Hepatocyte (in vitro differentiated cells): ENCODE measurements around the gene LYSMD4. TPM values are rescaled to one million over a fixed set of nuclear protein-coding genes. Genes with fewer than 3 reads are reported as not detected.
"Not testable (repeated sequence)": the region's sequence is repeated elsewhere in the genome, so short reads cannot be mapped to it uniquely, and the experiment has no call there.

ENCODE experiments used
- DNase-seq: peaks from one replicate; pipeline ENCODE4 v3.0.0-alpha.2; 2016; ENCODE audit warnings: low spot score
- H2AFZ ChIP-seq: fragments of 200-600 bp; sonication (generic); 2 replicates; pipeline ENCODE4 v1.6.0; 2016; ENCODE audit warnings: antibody characterized with exemption, mild to moderate bottlenecking
- H3K27ac ChIP-seq: fragments of 200-600 bp; sonication (generic); 2 replicates; pipeline ENCODE4 v1.5.1; 2016; ENCODE audit warnings: mild to moderate bottlenecking
- H3K27me3 ChIP-seq: fragments of 200-600 bp; sonication (generic); 2 replicates; pipeline ENCODE4 v1.6.1; 2016
- H3K36me3 ChIP-seq: fragments of 200-600 bp; sonication (generic); replicated peaks from 2 replicates; pipeline ENCODE4 v1.5.1; 2016; ENCODE audit warnings: low read depth; ENCODE audit not compliant: insufficient read depth
- H3K4me1 ChIP-seq: fragments of 200-600 bp; sonication (generic); 2 replicates; pipeline ENCODE4 v1.5.1; 2016; ENCODE audit warnings: mild to moderate bottlenecking, moderate library complexity; ENCODE audit not compliant: insufficient read depth
- H3K4me2 ChIP-seq: fragments of 200-600 bp; sonication (generic); 2 replicates; pipeline ENCODE4 v1.6.0; 2016
- H3K4me3 ChIP-seq: fragments of 200-600 bp; sonication (generic); 2 replicates; pipeline ENCODE4 v1.5.1; 2016; ENCODE audit warnings: mild to moderate bottlenecking
- H3K79me2 ChIP-seq: fragments of 200-600 bp; sonication (generic); 2 replicates; pipeline ENCODE4 v1.6.0; 2017; ENCODE audit warnings: mild to moderate bottlenecking
- H3K9me2 ChIP-seq: fragments of 200-600 bp; sonication (generic); replicated peaks from 2 replicates; pipeline ENCODE4 v1.6.0; 2017; ENCODE audit warnings: mild to moderate bottlenecking; ENCODE audit not compliant: insufficient read depth
- H3K9me3 ChIP-seq: fragments of 200-600 bp; sonication (generic); 2 replicates; pipeline ENCODE4 v1.5.1; 2016; ENCODE audit warnings: low read depth, mild to moderate bottlenecking
- H4K20me1 ChIP-seq: fragments of 200-600 bp; sonication (generic); 2 replicates; pipeline ENCODE4 v1.6.0; 2016; ENCODE audit warnings: mild to moderate bottlenecking; ENCODE audit not compliant: insufficient read depth, poor library complexity, severe bottlenecking
- CTCF ChIP-seq: fragments of 200-600 bp; sonication (generic); IDR thresholded peaks from 2 replicates; pipeline ENCODE4 v1.5.1; 2016; ENCODE audit warnings: antibody characterized with exemption, mild to moderate bottlenecking; ENCODE audit not compliant: poor library complexity
- EZH2 ChIP-seq: fragments of 200-600 bp; sonication (generic); IDR thresholded peaks from 2 replicates; pipeline ENCODE4 v1.6.1; 2016; ENCODE audit warnings: antibody characterized with exemption, mild to moderate bottlenecking, borderline replicate concordance
- EZH2phosphoT487 ChIP-seq: fragments of 200-600 bp; sonication (generic); IDR thresholded peaks from one replicate; pipeline ENCODE4 v1.6.1; 2018; ENCODE audit warnings: antibody characterized with exemption, mild to moderate bottlenecking, low read depth, moderate library complexity; ENCODE audit not compliant: unreplicated experiment, severe bottlenecking
- WGBS: methylation state at CpG from one replicate; pipeline ENCODE4 v1.1.6; 2016; ENCODE audit warnings: low lambda C conversion rate; ENCODE audit errors: missing lambda C conversion rate; 5-methylcytosine and 5-hydroxymethylcytosine counted together
- polyA plus RNA-seq: library from polyadenylated mRNA; unstranded; fragments of >200 nt; fragmentation: Nextera tagmentation; extraction: Ambion mirVana; gene quantifications from 2 replicates; pipeline ENCODE4 v1.2.1, GENCODE V29; 2016
- total RNA-seq: library from RNA; depleted of rRNA; stranded (reverse); fragments of >200 nt; gene quantifications from 2 replicates; pipeline ENCODE4 v1.2.3, GENCODE V29; 2014

The LYSMD4 gene
- total and polyA plus RNA-seq, 2 experiments from 2014 or later: 12.8 to 15.4 TPM

GRCh38 chr15:99753066-99753465 is 19.8 kb upstream of the LYSMD4 start:
- 53% methylated on average over 4 of the region's 4 CpGs for WGBS
- Histone ChIP-seq H3K4me1 (no peaks in the 10 kb centered on the region), H3K36me3 (no peaks in the 10 kb centered on the region), H3K4me3 (no peak overlapping the region), H3K9me3 (no peaks in the 10 kb centered on the region), H3K27ac (no peak overlapping the region), H3K79me2 (no peaks in the 10 kb centered on the region), H3K4me2 (no peak overlapping the region), H2AFZ (no peak overlapping the region), H3K9me2 (no peaks in the 10 kb centered on the region), H3K27me3 (no peaks in the 10 kb centered on the region), H4K20me1 (no peaks in the 10 kb centered on the region)
- DNase-seq: no peak
- TF ChIP-seq EZH2 (no peak), CTCF (no peak), EZH2phosphoT487 (no peak)

- DNase-seq: no peak
- Histone ChIP-seq H3K4me2 (no peak overlapping the region), H3K9me2 (no peaks in the 10 kb centered on the region), H3K27me3 (no peaks in the 10 kb centered on the region), H4K20me1 (no peaks in the 10 kb centered on the region), H3K36me3 (no peaks in the 10 kb centered on the region), H2AFZ (no peak overlapping the region), H3K9me3 (no peaks in the 10 kb centered on the region), H3K27ac (no peak overlapping the region), H3K79me2 (no peaks in the 10 kb centered on the region), H3K4me3 (no peak overlapping the region), H3K4me1 (no peaks in the 10 kb centered on the region)
- TF ChIP-seq EZH2phosphoT487 (no peak), CTCF (no peak), EZH2 (no peak)
- WGBS: 80% methylated on average over 4 of the region's 4 CpGs
These were observed 19.3 kb upstream of the LYSMD4 start for GRCh38 chr15:99752556-99752955.

GRCh38 chr15:99750326-99750725 is 17.1 kb upstream of the LYSMD4 start:
- WGBS: 90% methylated on average over 11 of the region's 11 CpGs
- H3K27ac ChIP-seq, DNase-seq, H3K4me3 ChIP-seq, H3K27me3 ChIP-seq, H3K9me2 ChIP-seq, H3K4me1 ChIP-seq, H3K79me2 ChIP-seq, H3K4me2 ChIP-seq, H4K20me1 ChIP-seq, H3K9me3 ChIP-seq, H3K36me3 ChIP-seq, H2AFZ ChIP-seq: not testable (repeated sequence)

GRCh38 chr15:99749386-99749785 is 16.1 kb upstream of the LYSMD4 start:
- Histone ChIP-seq H2AFZ (no peak overlapping the region), H3K4me1 (no peaks in the 10 kb centered on the region), H3K27me3 (no peaks in the 10 kb centered on the region), H3K79me2 (no peaks in the 10 kb centered on the region), H3K9me2 (no peaks in the 10 kb centered on the region), H3K4me2 (no peak overlapping the region), H3K36me3 (no peaks in the 10 kb centered on the region), H3K9me3 (no peaks in the 10 kb centered on the region), H4K20me1 (no peaks in the 10 kb centered on the region), H3K27ac (no peak overlapping the region), H3K4me3 (no peak overlapping the region)
- WGBS: 85% methylated on average over 6 of the region's 6 CpGs
- no peak for DNase-seq
- no peak for TF ChIP-seq EZH2
- no peak for TF ChIP-seq CTCF
- no peak for TF ChIP-seq EZH2phosphoT487
